ENCODE data around the gene CD180. TPM values are rescaled to one million over a fixed set of nuclear protein-coding genes. Genes with fewer than 3 reads are reported as not detected.

Gene CD180
- total and polyA plus RNA-seq, 2 donors (not counting 1 experiment from before 2014, with no cell fraction given): 0.28 TPM; not detected in 1

DNA sequence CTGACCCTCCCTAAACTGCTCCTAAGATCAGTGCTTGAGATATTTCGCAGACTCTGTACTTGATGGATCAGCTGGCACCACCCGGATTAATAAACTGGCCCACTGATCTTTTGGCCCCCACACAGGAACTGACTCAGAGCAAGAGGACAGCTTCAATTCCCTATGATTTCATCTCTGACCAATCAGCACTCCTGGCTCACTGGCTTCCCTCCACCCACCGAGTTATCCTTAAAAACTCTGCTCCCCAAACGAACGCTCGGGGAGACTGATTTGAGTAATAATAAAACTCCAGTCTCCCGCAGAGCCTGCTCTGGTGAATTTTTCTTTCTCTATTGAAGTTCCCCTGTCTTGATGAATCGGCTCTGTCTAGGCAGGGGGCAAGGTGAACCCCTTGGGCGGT lies 36.5 kb upstream of the CD180 start:
- H3K27me3 ChIP-seq (ENCODE audit: control insufficient read depth, insufficient read depth, low read length): no peaks in the 10 kb centered on the region
- DNase-seq (ENCODE audit: low read depth in 2 of 2): peak; percentile 54 to 77
- H3K4me3 ChIP-seq (replicated peaks in 1 of 4; ENCODE audit: control extremely low read depth in 1 of 4, insufficient read depth in 1 of 4, low read depth in 3 of 4, low read length in 4 of 4): no peak overlapping the region
- H2AFZ ChIP-seq (ENCODE audit: low read length): no peak overlapping the region
- H4K20me1 ChIP-seq (ENCODE audit: control insufficient read depth, extremely low read depth, insufficient read depth, low read length): no peaks in the 10 kb centered on the region
- H3K4me1 ChIP-seq (ENCODE audit: control insufficient read depth, extremely low read depth, insufficient read depth, low read length): peaks cover 7% of the 10 kb centered on the region
- no peak overlapping the region for H3K4me2 ChIP-seq (ENCODE audit: extremely low read depth, insufficient read depth, low read length)
- no peaks in the 10 kb centered on the region for H3K79me2 ChIP-seq (ENCODE audit: control insufficient read depth, insufficient read depth, low read length)
- H3K9ac ChIP-seq (ENCODE audit: insufficient read depth, low read length): no peak overlapping the region
- no peak overlapping the region for H3K27ac ChIP-seq (ENCODE audit: insufficient read depth, low read length)
- H3K36me3 ChIP-seq (ENCODE audit: control insufficient read depth, insufficient read depth, low read length): no peaks in the 10 kb centered on the region
- H3K9me3 ChIP-seq (ENCODE audit: control insufficient read depth, insufficient read depth, low read depth, low read length): no peaks in the 10 kb centered on the region
- TF ChIP-seq, protein P1, sequence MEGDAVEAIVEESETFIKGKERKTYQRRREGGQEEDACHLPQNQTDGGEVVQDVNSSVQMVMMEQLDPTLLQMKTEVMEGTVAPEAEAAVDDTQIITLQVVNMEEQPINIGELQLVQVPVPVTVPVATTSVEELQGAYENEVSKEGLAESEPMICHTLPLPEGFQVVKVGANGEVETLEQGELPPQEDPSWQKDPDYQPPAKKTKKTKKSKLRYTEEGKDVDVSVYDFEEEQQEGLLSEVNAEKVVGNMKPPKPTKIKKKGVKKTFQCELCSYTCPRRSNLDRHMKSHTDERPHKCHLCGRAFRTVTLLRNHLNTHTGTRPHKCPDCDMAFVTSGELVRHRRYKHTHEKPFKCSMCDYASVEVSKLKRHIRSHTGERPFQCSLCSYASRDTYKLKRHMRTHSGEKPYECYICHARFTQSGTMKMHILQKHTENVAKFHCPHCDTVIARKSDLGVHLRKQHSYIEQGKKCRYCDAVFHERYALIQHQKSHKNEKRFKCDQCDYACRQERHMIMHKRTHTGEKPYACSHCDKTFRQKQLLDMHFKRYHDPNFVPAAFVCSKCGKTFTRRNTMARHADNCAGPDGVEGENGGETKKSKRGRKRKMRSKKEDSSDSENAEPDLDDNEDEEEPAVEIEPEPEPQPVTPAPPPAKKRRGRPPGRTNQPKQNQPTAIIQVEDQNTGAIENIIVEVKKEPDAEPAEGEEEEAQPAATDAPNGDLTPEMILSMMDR (conservative IDR thresholded peaks at IDR 0.05 in 1 of 2, IDR thresholded peaks at IDR 0.05 in 1 of 2; ENCODE audit: low read depth in 1 of 2, low read length in 2 of 2): no peak
- TF ChIP-seq EZH2 (IDR thresholded peaks at IDR 0.05; ENCODE audit: low read length, missing control alignments): no peak

DNA sequence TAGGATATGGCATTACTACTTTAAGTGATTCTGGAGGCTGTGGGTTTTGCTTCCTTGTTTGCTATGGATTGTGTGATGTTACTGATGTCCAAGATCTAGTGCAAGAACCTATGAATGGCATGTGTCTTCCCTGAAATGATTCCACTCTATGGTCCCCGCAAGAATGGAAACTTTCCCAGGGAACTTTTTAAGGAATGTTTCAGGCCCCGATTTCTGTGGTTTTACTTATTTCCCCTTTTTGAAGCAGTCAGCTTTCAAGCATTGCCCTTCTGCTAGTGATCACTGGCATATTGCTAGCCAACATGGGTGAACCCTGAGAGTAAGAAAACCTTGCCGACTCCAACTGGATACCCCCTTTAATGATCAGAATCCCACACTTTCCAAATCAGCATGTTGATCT lies 26.6 kb upstream of the CD180 start:
- H3K9ac ChIP-seq (ENCODE audit: insufficient read depth, low read length): no peak overlapping the region
- no peak overlapping the region for H2AFZ ChIP-seq (ENCODE audit: low read length)
- H3K27ac ChIP-seq (ENCODE audit: insufficient read depth, low read length): no peak overlapping the region
- no peaks in the 10 kb centered on the region for H3K36me3 ChIP-seq (ENCODE audit: control insufficient read depth, insufficient read depth, low read length)
- H3K4me2 ChIP-seq (ENCODE audit: extremely low read depth, insufficient read depth, low read length): no peak overlapping the region
- H4K20me1 ChIP-seq (ENCODE audit: control insufficient read depth, extremely low read depth, insufficient read depth, low read length): no peaks in the 10 kb centered on the region
- DNase-seq (ENCODE audit: low read depth in 2 of 2): no peak
- no peak for TF ChIP-seq EZH2 (IDR thresholded peaks at IDR 0.05; ENCODE audit: low read length, missing control alignments)
- TF ChIP-seq, protein P1 (conservative IDR thresholded peaks at IDR 0.05 in 1 of 2, IDR thresholded peaks at IDR 0.05 in 1 of 2; ENCODE audit: low read depth in 1 of 2, low read length in 2 of 2): no peak
- no peaks in the 10 kb centered on the region for H3K9me3 ChIP-seq (ENCODE audit: control insufficient read depth, insufficient read depth, low read depth, low read length)
- H3K4me3 ChIP-seq (replicated peaks in 1 of 4; ENCODE audit: control extremely low read depth in 1 of 4, insufficient read depth in 1 of 4, low read depth in 3 of 4, low read length in 4 of 4): no peak overlapping the region
- no peaks in the 10 kb centered on the region for H3K4me1 ChIP-seq (ENCODE audit: control insufficient read depth, extremely low read depth, insufficient read depth, low read length)
- no peaks in the 10 kb centered on the region for H3K27me3 ChIP-seq (ENCODE audit: control insufficient read depth, insufficient read depth, low read length)
- H3K79me2 ChIP-seq (ENCODE audit: control insufficient read depth, insufficient read depth, low read length): no peaks in the 10 kb centered on the region

DNA sequence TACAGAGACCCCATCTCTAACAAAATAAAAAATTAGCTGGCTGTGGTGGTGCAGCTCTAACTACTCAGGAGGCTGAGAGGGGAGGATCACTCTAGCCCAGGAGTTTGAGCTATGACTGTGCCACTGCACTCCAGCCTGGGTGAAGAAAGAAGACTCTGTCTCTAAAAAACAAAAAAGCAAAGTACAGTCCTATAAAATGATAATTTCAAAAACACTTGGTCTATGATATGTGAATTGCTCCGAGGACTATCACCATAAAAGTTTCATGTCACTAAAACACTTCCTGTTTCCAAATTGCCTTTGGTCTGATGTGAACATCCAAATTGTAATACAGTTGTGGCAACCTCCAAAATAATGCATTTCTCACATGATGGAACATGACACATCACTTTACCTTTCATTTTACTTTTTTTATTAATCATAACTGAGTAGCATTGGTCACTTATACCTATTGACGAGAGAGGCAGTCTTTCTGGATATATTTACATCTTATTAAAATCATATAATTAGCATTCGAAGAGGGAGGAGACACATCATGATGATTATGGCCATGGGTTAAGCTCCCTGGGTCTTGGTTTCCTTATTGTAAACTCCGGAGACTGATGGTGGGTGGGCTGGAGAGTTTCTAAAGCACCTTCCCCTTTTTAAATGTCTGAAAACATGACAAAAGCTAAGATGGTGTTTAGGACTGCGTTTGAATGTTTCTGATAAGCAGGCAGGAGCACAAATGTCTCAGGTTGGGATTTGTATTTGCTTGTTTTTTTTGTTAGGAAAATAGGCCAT lies 25.8 kb upstream of the CD180 start:
- H3K4me1 ChIP-seq (ENCODE audit: control insufficient read depth, extremely low read depth, insufficient read depth, low read length): no peaks in the 10 kb centered on the region
- H2AFZ ChIP-seq (ENCODE audit: low read length): no peak overlapping the region
- H3K9ac ChIP-seq (ENCODE audit: insufficient read depth, low read length): no peak overlapping the region
- H3K9me3 ChIP-seq (ENCODE audit: control insufficient read depth, insufficient read depth, low read depth, low read length): no peaks in the 10 kb centered on the region
- no peak overlapping the region for H3K4me2 ChIP-seq (ENCODE audit: extremely low read depth, insufficient read depth, low read length)
- no peaks in the 10 kb centered on the region for H3K27me3 ChIP-seq (ENCODE audit: control insufficient read depth, insufficient read depth, low read length)
- no peaks in the 10 kb centered on the region for H4K20me1 ChIP-seq (ENCODE audit: control insufficient read depth, extremely low read depth, insufficient read depth, low read length)
- H3K36me3 ChIP-seq (ENCODE audit: control insufficient read depth, insufficient read depth, low read length): no peaks in the 10 kb centered on the region
- DNase-seq (ENCODE audit: low read depth in 2 of 2): no peak
- no peak overlapping the region for H3K4me3 ChIP-seq (replicated peaks in 1 of 4; ENCODE audit: control extremely low read depth in 1 of 4, insufficient read depth in 1 of 4, low read depth in 3 of 4, low read length in 4 of 4)
- no peak overlapping the region for H3K27ac ChIP-seq (ENCODE audit: insufficient read depth, low read length)
- H3K79me2 ChIP-seq (ENCODE audit: control insufficient read depth, insufficient read depth, low read length): no peaks in the 10 kb centered on the region
- TF ChIP-seq, protein P1 (conservative IDR thresholded peaks at IDR 0.05 in 1 of 2, IDR thresholded peaks at IDR 0.05 in 1 of 2; ENCODE audit: low read depth in 1 of 2, low read length in 2 of 2): no peak
- no peak for TF ChIP-seq EZH2 (IDR thresholded peaks at IDR 0.05; ENCODE audit: low read length, missing control alignments)
